ENCODE results near the gene HECW1. TPM values are rescaled to one million over a fixed set of nuclear protein-coding genes. Genes with fewer than 3 reads are reported as not detected.
"Not testable (repeated sequence)": the region's sequence is repeated elsewhere in the genome, so short reads cannot be mapped to it uniquely, and the experiment has no call there.

Gene HECW1
- total RNA-seq, result 0.40 TPM

DNA sequence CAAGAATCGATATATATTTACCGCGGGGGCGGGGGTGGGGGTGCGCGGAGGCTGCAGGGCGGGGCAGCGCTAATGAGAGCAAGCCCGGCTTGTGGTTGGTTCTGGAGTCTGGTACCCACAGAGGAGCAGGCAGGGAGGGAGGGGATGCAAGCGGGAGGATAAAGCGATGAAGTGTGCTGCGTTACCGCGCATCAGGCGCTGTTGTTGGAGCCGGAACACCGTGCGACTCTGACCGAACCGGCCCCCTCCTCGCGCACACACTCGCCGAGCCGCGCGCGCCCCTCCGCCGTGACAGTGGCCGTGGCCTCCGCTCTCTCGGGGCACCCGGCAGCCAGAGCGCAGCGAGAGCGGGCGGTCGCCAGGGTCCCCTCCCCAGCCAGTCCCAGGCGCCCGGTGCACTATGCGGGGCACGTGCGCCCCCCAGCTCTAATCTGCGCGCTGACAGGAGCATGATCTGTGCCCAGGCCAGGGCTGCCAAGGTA, at the start of gene HECW1:
Gene HECW1 (plus strand): TSS at position 189 of the 482 bp plus-strand sequence. CDS start 131,259 bp downstream, outside the sequence.
- peak; percentile 18 for ATAC-seq

DNA sequence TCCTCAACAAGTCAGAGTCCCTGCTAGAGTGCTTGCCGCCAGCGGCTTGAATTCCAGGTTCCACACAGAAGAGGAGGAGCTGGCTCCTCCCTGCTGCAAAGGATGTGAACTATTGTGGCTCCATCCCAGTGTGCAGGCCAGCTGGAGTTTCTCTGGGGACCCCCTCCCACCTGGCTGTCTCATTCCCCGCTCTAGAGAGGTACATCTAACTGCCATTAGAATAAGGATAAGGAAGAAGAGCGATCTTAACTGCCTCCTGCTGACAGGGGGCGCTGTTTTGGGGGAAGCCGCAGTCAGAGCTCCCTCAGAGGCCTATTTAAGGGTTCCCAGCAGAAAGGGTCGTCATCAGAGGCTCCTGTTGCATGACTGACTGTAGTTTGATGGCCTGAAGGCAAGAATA, 40.8 kb upstream of the HECW1 start:
- ATAC-seq, result no peak

DNA sequence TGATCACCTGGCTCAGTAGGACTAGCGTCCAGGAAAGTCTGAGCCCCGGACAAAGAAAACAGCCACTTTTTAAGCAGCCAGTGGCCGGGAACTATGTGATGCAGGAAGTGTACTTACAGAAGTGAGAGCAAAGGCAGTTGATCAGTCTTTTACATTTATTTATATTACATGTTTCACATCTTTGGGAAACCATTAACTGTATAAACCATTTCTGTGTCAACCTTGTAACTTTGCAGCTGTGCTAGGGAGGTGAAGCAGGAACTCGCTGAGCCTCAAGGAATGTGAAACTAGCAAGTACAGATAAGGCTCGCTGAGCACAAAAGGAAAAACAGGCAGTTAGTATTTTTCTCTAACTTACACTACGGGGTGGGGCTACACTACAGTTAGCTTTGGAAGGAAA, 39.9 kb upstream of the HECW1 start:
- no peak for ATAC-seq

- ATAC-seq, result not testable (repeated sequence)
Observed at GRCh38 chr7:43073811-43074210, 38.6 kb upstream of the HECW1 start.

DNA sequence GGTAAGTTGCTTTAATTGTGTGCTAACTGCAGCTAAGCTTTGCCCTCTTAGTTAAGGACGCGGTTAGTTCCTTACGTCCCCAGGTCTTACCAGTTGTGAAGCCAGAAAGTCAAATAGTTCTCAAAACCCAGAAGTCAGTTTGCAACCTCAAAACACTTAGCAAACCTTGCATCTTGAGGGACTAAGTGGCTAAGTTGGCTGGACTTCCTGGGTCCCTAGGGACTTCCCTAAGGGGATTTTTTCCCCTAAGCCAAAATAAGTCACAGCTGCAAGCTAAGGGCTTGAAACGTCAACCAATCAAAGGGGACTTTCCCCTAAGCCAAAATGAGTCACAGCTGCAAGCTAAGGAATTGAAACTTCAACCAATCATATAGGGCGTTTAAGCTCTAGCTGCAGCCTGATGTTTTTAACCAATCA, 36.2 kb upstream of the HECW1 start:
- no peak for ATAC-seq

GRCh38 chr7:43076606-43077005, 35.8 kb upstream of the HECW1 start:
- no peak for ATAC-seq

DNA sequence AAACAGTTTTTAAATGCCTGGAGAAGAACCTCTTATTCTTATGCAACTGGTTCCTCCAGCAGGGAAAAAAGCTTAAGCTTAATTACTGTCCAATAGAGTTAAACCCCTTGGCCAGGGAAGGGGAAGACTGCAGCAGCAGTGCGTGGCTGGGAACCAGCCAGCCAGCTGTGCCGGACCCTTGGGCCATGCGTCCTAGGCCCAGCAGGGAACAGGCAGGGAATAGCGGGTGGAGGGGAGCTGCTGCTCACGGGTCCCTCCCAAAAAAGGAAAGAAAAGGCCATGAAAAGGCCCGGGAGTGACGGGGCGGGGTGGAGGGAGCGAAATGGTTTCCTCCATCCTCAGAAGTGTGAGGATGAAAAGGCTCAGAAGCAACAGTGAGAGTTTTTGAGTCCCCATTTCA, 35.2 kb upstream of the HECW1 start:
- no peak for ATAC-seq

GRCh38 chr7:43077732-43078391, 34.6 kb upstream of the HECW1 start:
- ATAC-seq, result no peak

- no peak for ATAC-seq
Observed at GRCh38 chr7:43078794-43079193, 33.7 kb upstream of the HECW1 start.

GRCh38 chr7:43081603-43082002, 30.8 kb upstream of the HECW1 start:
- no peak for ATAC-seq

DNA sequence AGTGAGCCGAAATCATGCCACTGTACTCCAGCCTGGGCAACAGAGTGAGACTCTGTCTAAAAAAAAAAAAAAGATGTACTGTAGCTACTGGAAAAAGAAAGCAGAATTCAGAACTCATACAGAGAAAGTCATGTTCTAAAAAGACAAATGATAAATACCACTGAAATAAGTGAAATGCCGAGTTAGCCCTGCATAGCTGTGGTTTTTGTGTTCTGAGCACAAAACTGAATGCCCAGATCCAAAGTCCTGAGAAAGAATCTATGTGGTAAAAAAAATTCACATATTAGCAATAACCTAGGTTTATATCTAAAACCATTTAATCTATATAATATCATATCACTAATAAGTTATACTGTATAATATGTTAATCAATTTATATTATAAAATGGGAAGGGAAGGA, 29.3 kb upstream of the HECW1 start:
- ATAC-seq, result no peak

- no peak for ATAC-seq
Observed at GRCh38 chr7:43085017-43085416, 27.4 kb upstream of the HECW1 start.

GRCh38 chr7:43085992-43086391, 26.5 kb upstream of the HECW1 start:
- ATAC-seq, result no peak

GRCh38 chr7:43092819-43093218, 19.6 kb upstream of the HECW1 start:
- ATAC-seq, result no peak

- ATAC-seq, result no peak
Observed at GRCh38 chr7:43096875-43097274, 15.6 kb upstream of the HECW1 start.

- no peak for ATAC-seq
Observed at GRCh38 chr7:43099750-43100149, 12.7 kb upstream of the HECW1 start.

- no peak for ATAC-seq
Observed at GRCh38 chr7:43104874-43105520, 7.5 kb upstream of the HECW1 start.

GRCh38 chr7:43105521-43106120, 6.8 kb upstream of the HECW1 start:
- no peak for ATAC-seq

DNA sequence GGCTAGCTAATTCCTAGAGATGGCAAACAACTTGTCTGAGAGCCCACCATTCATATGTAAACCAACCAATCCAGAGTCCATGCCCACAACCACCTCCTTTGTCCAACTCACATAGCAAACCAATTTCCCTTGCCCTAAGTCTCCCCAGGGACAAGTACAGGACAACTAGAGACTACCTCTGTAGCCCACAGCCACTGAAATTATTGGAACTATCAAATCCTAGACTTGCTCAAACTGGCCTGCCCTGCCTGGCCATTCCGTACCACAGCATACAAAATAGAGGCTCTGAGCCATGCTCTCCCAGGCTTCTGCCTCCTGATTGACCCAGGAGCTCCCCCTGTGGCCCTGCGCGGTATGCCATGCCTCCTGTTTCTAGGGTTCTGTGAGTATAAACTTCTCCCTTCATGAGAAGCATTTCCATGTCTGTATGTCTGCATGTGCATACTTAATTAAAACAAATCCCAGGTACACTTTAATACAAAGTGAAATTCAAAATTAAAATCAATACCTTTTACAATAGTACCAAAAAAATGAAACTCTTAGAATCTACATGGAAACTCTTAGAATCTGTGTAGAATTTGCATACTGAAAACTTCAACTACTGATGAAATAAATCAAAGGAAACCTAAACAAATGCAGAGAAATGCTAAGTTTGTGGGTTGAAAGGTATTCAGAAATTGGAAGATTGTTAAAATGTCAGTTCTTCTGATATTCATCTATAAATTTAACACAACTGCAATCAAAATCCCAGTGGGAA, 4.0 kb upstream of the HECW1 start:
- peak; percentile 83 for ATAC-seq

DNA sequence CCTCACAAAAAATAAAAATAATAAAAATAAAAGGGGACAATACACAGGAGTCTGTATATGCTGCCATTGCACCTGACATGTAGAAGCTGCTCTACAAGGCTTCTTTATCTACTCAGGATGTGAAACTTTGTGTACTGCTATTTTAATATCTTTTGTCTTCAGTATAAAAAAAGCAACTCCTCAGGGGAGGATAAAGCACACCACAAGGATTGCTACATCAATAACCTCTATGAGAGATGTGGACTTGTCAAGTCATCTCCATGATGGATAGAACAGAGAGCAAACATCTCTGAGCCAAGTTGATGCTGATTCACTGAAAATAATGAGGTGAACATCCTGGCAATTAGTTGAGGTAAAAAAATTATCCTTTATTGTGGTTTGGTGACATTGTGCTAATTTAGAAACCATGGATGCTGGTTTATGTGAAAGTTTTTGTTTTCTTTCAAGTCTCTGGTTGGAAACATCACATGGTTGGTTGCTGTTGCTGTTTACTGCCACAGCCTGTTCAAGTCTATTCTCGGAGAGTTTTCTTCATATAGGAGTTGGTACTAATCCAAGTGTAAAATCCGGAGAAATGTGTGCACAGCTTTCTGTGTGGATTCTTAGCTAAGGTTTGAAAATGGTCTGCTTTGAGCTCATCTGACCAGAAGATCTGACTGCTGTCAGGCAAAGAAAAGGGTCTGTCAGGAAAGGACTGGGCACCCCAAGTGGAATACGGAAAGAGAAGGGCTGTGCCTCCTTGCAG, 1.5 kb upstream of the HECW1 start:
- ATAC-seq, result no peak

- no peak for ATAC-seq
Observed at GRCh38 chr7:43111630-43112458, 603 bp upstream of the HECW1 start.

Measured in esophagus mucosa (tissue), 1 donor.